HepG2 (cell line): ENCODE data around the gene CTCF. TPM values are rescaled to one million over a fixed set of nuclear protein-coding genes. Genes with fewer than 3 reads are reported as not detected.
A peak's percentile ranks its signal among the peaks of the same experiment; 100 is the strongest.

Experiments used
- EZH2 ChIP-seq: conservative IDR thresholded peaks from 2 replicates; pipeline ENCODE4 v1.6.1; 2012; ENCODE audit warnings: mild to moderate bottlenecking, low read depth, low read length, moderate library complexity
- FLYWCH1 ChIP-seq: sonication (generic); formaldehyde crosslinking; IDR thresholded peaks from 2 replicates; pipeline ENCODE4 v1.8.1; 2023; ENCODE audit warnings: mild to moderate bottlenecking, missing genetic modification reagents
- HOXD1 ChIP-seq: sonication (generic); formaldehyde crosslinking; IDR thresholded peaks from 2 replicates; pipeline ENCODE4 v1.5.0; 2020; ENCODE audit warnings: missing genetic modification reagents
- NCOR1 ChIP-seq: fragments of 200-600 bp; sonication (generic); IDR thresholded peaks from 2 replicates; pipeline ENCODE4 v1.7.0; 2017; ENCODE audit warnings: antibody characterized with exemption, low read length, borderline replicate concordance
- NFIC ChIP-seq: IDR thresholded peaks from 2 replicates; pipeline ENCODE4 v1.6.1; 2012; ENCODE audit warnings: mild to moderate bottlenecking, low read length, inconsistent platforms
- NONO ChIP-seq, 2 experiments: fragments of 450-650 bp in 1 of 2; sonication (generic) in 1 of 2; formaldehyde crosslinking in 1 of 2; IDR thresholded peaks in 1 of 2; conservative IDR thresholded peaks in 1 of 2; 2 replicates each; pipeline versions ENCODE4 v1.6.1 to v1.8.0; 2017 to 2022; ENCODE audit warnings: mild to moderate bottlenecking in 1 of 2, missing genetic modification reagents in 1 of 2, moderate library complexity in 1 of 2
- SMAD9 ChIP-seq: sonication (generic); formaldehyde crosslinking; IDR thresholded peaks from 2 replicates; pipeline ENCODE4 v1.5.1; 2020; ENCODE audit warnings: mild to moderate bottlenecking, missing genetic modification reagents
- SNRNP70 ChIP-seq: fragments of 200-400 bp; formaldehyde crosslinking; IDR thresholded peaks from 2 replicates; pipeline ENCODE4 v1.6.1; 2017; ENCODE audit warnings: mild to moderate bottlenecking, low read depth, low read length, moderate library complexity
- TARDBP ChIP-seq: sonication (generic); formaldehyde crosslinking; IDR thresholded peaks from 2 replicates; pipeline ENCODE4 v1.8.0; 2022; ENCODE audit warnings: mild to moderate bottlenecking, missing genetic modification reagents
- XBP1 ChIP-seq: sonication (generic); formaldehyde crosslinking; IDR thresholded peaks from 2 replicates; pipeline ENCODE4 v1.5.0; 2020; ENCODE audit warnings: missing genetic modification reagents
- ZC3H13 ChIP-seq: sonication (generic); formaldehyde crosslinking; IDR thresholded peaks from 2 replicates; pipeline ENCODE4 v1.8.1; 2023; ENCODE audit warnings: mild to moderate bottlenecking, missing genetic modification reagents, moderate library complexity
- ZNF224 ChIP-seq: sonication (generic); formaldehyde crosslinking; IDR thresholded peaks from 2 replicates; pipeline ENCODE4 v1.5.0; 2020; ENCODE audit warnings: mild to moderate bottlenecking, missing genetic modification reagents
- ZNF225 ChIP-seq: sonication (generic); formaldehyde crosslinking; IDR thresholded peaks from 2 replicates; pipeline ENCODE4 v1.4.0; 2020; ENCODE audit warnings: mild to moderate bottlenecking, missing genetic modification reagents
- ZNF354B ChIP-seq: sonication (generic); formaldehyde crosslinking; IDR thresholded peaks from 2 replicates; pipeline ENCODE4 v1.8.0; 2022; ENCODE audit warnings: mild to moderate bottlenecking, missing genetic modification reagents
- ZNF484 ChIP-seq: sonication (generic); formaldehyde crosslinking; IDR thresholded peaks from 2 replicates; pipeline ENCODE4 v1.5.1; 2020; ENCODE audit warnings: mild to moderate bottlenecking, low read depth, missing genetic modification reagents, borderline replicate concordance
- ZNF629 ChIP-seq: sonication (generic); formaldehyde crosslinking; conservative IDR thresholded peaks from 2 replicates; pipeline ENCODE4 v1.5.0; 2020; ENCODE audit warnings: missing genetic modification reagents
- ZNF83 ChIP-seq: sonication (generic); formaldehyde crosslinking; IDR thresholded peaks from 2 replicates; pipeline ENCODE4 v1.4.0; 2020; ENCODE audit warnings: missing genetic modification reagents, mild to moderate bottlenecking, borderline replicate concordance
- polyA plus RNA-seq, 8 experiments: library from polyadenylated mRNA; depleted of rRNA in 3 of 8; stranded (reverse) in 7 of 8; unstranded in 1 of 8; fragments of >200 nt; fragmentation: Illumina TruSeq in 4 of 8; extraction: Trizol in 4 of 8; gene quantifications; 2 replicates each; pipeline versions ENCODE4 v1.2.1 to v1.2.3, GENCODE V29; 2011 to 2016; ENCODE audit warnings: low read depth in 4 of 8, missing spikeins in 1 of 8, mixed read lengths in 1 of 8; ENCODE audit not compliant: insufficient read depth in 1 of 8
- total RNA-seq, 5 experiments: library from RNA; depleted of rRNA; stranded (reverse); fragments of >200 nt; fragmentation: Illumina TruSeq; extraction: Trizol; gene quantifications; 2 replicates each; pipeline ENCODE4 v1.2.3, GENCODE V29; 2016; ENCODE audit warnings: low read depth in 1 of 5
- TF ChIP-seq, protein P1 (sequence below): sonication (generic); formaldehyde crosslinking; IDR thresholded peaks from 2 replicates; pipeline ENCODE4 v1.8.1; 2023; ENCODE audit warnings: mild to moderate bottlenecking, inconsistent platforms, moderate library complexity, missing genetic modification reagents, borderline replicate concordance
- TF ChIP-seq, protein P2 (sequence below): sonication (generic); formaldehyde crosslinking; IDR thresholded peaks from 2 replicates; pipeline ENCODE4 v1.4.0; 2020; ENCODE audit warnings: mild to moderate bottlenecking, low read depth, missing genetic modification reagents
- TF ChIP-seq, protein P3 (sequence below): sonication (generic); formaldehyde crosslinking; IDR thresholded peaks from 2 replicates; pipeline ENCODE4 v1.5.0; 2020; ENCODE audit warnings: mild to moderate bottlenecking, missing genetic modification reagents
- TF ChIP-seq, protein P4 (sequence below): sonication (generic); formaldehyde crosslinking; IDR thresholded peaks from 2 replicates; pipeline ENCODE4 v1.9.0; 2021; ENCODE audit warnings: missing genetic modification reagents, borderline replicate concordance

CTCF gene
- total and polyA plus RNA-seq, 2 of the 13 experiments (the other 11 are each of a cell fraction or from before 2014, with no cell fraction given): 19.5 to 37.5 TPM

DNA sequence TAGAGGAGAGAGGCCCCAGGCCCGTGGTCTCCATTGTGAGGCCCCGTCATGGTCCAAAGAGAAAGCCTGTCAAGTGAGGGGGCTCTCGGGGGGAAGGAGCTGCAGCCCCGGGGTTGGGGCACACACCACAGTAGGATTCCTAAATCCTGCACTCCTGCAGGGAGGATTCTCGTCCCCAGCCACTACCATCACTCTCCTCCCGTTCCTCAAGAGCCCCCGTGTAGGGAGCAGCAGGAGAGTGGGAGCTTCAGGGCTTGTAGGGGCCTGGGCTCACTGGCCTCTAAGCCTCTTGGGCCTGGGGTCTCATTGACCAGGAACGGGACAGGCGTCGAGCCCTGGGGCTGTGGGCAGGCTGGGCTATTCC lies 105.1 kb downstream of the CTCF start (continued):
- TF ChIP-seq, protein P1, sequence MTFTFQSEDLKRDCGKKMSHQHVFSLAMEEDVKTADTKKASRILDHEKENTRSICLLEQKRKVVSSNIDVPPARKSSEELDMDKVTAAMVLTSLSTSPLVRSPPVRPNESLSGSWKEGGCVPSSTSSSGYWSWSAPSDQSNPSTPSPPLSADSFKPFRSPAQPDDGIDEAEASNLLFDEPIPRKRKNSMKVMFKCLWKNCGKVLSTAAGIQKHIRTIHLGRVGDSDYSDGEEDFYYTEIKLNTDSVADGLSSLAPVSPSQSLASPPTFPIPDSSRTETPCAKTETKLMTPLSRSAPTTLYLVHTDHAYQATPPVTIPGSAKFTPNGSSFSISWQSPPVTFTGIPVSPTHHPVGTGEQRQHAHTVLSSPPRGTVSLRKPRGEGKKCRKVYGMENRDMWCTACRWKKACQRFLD (CRISPR knock-in tag): 0 out of 2 replicates have a peak, but pooled peaks have one; percentile 56
- TF ChIP-seq, protein P2, sequence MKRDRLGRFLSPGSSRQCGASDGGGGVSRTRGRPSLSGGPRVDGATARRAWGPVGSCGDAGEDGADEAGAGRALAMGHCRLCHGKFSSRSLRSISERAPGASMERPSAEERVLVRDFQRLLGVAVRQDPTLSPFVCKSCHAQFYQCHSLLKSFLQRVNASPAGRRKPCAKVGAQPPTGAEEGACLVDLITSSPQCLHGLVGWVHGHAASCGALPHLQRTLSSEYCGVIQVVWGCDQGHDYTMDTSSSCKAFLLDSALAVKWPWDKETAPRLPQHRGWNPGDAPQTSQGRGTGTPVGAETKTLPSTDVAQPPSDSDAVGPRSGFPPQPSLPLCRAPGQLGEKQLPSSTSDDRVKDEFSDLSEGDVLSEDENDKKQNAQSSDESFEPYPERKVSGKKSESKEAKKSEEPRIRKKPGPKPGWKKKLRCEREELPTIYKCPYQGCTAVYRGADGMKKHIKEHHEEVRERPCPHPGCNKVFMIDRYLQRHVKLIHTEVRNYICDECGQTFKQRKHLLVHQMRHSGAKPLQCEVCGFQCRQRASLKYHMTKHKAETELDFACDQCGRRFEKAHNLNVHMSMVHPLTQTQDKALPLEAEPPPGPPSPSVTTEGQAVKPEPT: no peak
- TF ChIP-seq, protein P3, sequence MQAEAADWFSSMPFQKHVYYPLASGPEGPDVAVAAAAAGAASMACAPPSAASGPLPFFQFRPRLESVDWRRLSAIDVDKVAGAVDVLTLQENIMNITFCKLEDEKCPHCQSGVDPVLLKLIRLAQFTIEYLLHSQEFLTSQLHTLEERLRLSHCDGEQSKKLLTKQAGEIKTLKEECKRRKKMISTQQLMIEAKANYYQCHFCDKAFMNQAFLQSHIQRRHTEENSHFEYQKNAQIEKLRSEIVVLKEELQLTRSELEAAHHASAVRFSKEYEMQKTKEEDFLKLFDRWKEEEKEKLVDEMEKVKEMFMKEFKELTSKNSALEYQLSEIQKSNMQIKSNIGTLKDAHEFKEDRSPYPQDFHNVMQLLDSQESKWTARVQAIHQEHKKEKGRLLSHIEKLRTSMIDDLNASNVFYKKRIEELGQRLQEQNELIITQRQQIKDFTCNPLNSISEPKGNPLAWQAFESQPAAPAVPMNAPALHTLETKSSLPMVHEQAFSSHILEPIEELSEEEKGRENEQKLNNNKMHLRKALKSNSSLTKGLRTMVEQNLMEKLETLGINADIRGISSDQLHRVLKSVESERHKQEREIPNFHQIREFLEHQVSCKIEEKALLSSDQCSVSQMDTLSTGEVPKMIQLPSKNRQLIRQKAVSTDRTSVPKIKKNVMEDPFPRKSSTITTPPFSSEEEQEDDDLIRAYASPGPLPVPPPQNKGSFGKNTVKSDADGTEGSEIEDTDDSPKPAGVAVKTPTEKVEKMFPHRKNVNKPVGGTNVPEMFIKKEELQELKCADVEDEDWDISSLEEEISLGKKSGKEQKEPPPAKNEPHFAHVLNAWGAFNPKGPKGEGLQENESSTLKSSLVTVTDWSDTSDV (CRISPR knock-in tag): no peak
- 0 out of 2 replicates have a peak, but pooled peaks have one; percentile 68 for TF ChIP-seq ZNF354B (CRISPR knock-in tag)
- no peak for TF ChIP-seq HOXD1
- TF ChIP-seq ZNF225 (CRISPR knock-in tag): no peak
- no peak for TF ChIP-seq NONO (IDR thresholded peaks at IDR 0.05)
- TF ChIP-seq NONO (CRISPR knock-in tag; conservative IDR thresholded peaks at IDR 0.05): 0 out of 2 replicates have a peak, but pooled peaks have one; percentile 5
- no peak for TF ChIP-seq ZNF484 (CRISPR knock-in tag)
- no peak for TF ChIP-seq SMAD9
- no peak for TF ChIP-seq NFIC
- no peak for TF ChIP-seq NCOR1
- no peak for TF ChIP-seq ZNF629 (CRISPR knock-in tag)
- peak; percentile 32; the same call in 1 of the 2 replicates for TF ChIP-seq TARDBP (CRISPR knock-in tag)
- TF ChIP-seq EZH2: no peak
- TF ChIP-seq ZNF224 (CRISPR knock-in tag): 0 out of 2 replicates have a peak, but pooled peaks have one; percentile 41
- no peak for TF ChIP-seq SNRNP70
- TF ChIP-seq, protein P4, sequence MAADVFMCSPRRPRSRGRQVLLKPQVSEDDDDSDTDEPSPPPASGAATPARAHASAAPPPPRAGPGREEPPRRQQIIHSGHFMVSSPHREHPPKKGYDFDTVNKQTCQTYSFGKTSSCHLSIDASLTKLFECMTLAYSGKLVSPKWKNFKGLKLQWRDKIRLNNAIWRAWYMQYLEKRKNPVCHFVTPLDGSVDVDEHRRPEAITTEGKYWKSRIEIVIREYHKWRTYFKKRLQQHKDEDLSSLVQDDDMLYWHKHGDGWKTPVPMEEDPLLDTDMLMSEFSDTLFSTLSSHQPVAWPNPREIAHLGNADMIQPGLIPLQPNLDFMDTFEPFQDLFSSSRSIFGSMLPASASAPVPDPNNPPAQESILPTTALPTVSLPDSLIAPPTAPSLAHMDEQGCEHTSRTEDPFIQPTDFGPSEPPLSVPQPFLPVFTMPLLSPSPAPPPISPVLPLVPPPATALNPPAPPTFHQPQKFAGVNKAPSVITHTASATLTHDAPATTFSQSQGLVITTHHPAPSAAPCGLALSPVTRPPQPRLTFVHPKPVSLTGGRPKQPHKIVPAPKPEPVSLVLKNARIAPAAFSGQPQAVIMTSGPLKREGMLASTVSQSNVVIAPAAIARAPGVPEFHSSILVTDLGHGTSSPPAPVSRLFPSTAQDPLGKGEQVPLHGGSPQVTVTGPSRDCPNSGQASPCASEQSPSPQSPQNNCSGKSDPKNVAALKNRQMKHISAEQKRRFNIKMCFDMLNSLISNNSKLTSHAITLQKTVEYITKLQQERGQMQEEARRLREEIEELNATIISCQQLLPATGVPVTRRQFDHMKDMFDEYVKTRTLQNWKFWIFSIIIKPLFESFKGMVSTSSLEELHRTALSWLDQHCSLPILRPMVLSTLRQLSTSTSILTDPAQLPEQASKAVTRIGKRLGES: no peak
- no peak for TF ChIP-seq ZNF83 (CRISPR knock-in tag)
- 0 out of 2 replicates have a peak, but pooled peaks have one; percentile 66 for TF ChIP-seq ZC3H13 (CRISPR knock-in tag)
- TF ChIP-seq FLYWCH1 (CRISPR knock-in tag): no peak
- no peak for TF ChIP-seq XBP1
